CD4-positive, alpha-beta T cell treated with Interferon alpha-2 for 1 hour (primary cell): Measurements from ENCODE around the gene STRA8.

ENCODE experiments used
- DNase-seq, 2 donors: peaks; one replicate each; pipeline ENCODE4 v3.0.0-alpha.2; 2020 to 2022

Gene STRA8

GRCh38 chr7:135233570-135233969, at the start of gene STRA8:
Gene STRA8 (plus strand): TSS chr7:135233838. CDS start chr7:135240525, 6,687 bp downstream.
- DNase-seq, result no peak

- DNase-seq, result no peak
Measured at GRCh38 chr7:135184254-135184841, 49.3 kb upstream of the STRA8 start.

- DNase-seq, result no peak
Measured at GRCh38 chr7:135185471-135186260, 48.0 kb upstream of the STRA8 start.

GRCh38 chr7:135186261-135186540, 47.4 kb upstream of the STRA8 start:
- no peak for DNase-seq

GRCh38 chr7:135186841-135187253, 46.8 kb upstream of the STRA8 start:
- DNase-seq, result no peak

GRCh38 chr7:135188298-135188984, 45.2 kb upstream of the STRA8 start:
- DNase-seq, result no peak

GRCh38 chr7:135189221-135189662, 44.4 kb upstream of the STRA8 start:
- no peak for DNase-seq

GRCh38 chr7:135189961-135190360, 43.7 kb upstream of the STRA8 start:
- DNase-seq, result no peak

GRCh38 chr7:135190703-135191102, 42.9 kb upstream of the STRA8 start:
- no peak for DNase-seq

- DNase-seq, result no peak
Measured at GRCh38 chr7:135192914-135193536, 40.6 kb upstream of the STRA8 start.

GRCh38 chr7:135193615-135194081, 40.0 kb upstream of the STRA8 start:
- DNase-seq, result no peak

- no peak for DNase-seq
Measured at GRCh38 chr7:135194494-135195095, 39.0 kb upstream of the STRA8 start.

- DNase-seq, result no peak
Measured at GRCh38 chr7:135195156-135195555, 38.5 kb upstream of the STRA8 start.

- DNase-seq, result no peak
Measured at GRCh38 chr7:135195968-135196629, 37.5 kb upstream of the STRA8 start.

- no peak for DNase-seq
Measured at GRCh38 chr7:135197343-135197742, 36.3 kb upstream of the STRA8 start.

GRCh38 chr7:135197906-135198655, 35.6 kb upstream of the STRA8 start:
- no peak for DNase-seq

GRCh38 chr7:135199439-135199838, 34.2 kb upstream of the STRA8 start:
- DNase-seq, result no peak

GRCh38 chr7:135200821-135201331, 32.8 kb upstream of the STRA8 start:
- DNase-seq, result no peak

- no peak for DNase-seq
Measured at GRCh38 chr7:135201350-135201749, 32.3 kb upstream of the STRA8 start.

GRCh38 chr7:135204341-135204749, 29.3 kb upstream of the STRA8 start:
- no peak for DNase-seq

GRCh38 chr7:135204876-135205275, 28.8 kb upstream of the STRA8 start:
- no peak for DNase-seq

- DNase-seq, result no peak
Measured at GRCh38 chr7:135205850-135206249, 27.8 kb upstream of the STRA8 start.
